RCC 7860 (cell line): ENCODE results near the gene APIP.

Experiments used
- DNase-seq: peaks from one replicate; pipeline ENCODE4 v3.0.0-alpha.2; 2015; ENCODE audit warnings: low spot score
- FAIRE-seq: peaks from 2 replicates; lab custom pipeline; 2012; peaks lifted over from hg19 to GRCh38; lab: Jason Lieb, UNC

Gene APIP, protein sequence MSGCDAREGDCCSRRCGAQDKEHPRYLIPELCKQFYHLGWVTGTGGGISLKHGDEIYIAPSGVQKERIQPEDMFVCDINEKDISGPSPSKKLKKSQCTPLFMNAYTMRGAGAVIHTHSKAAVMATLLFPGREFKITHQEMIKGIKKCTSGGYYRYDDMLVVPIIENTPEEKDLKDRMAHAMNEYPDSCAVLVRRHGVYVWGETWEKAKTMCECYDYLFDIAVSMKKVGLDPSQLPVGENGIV

DNA sequence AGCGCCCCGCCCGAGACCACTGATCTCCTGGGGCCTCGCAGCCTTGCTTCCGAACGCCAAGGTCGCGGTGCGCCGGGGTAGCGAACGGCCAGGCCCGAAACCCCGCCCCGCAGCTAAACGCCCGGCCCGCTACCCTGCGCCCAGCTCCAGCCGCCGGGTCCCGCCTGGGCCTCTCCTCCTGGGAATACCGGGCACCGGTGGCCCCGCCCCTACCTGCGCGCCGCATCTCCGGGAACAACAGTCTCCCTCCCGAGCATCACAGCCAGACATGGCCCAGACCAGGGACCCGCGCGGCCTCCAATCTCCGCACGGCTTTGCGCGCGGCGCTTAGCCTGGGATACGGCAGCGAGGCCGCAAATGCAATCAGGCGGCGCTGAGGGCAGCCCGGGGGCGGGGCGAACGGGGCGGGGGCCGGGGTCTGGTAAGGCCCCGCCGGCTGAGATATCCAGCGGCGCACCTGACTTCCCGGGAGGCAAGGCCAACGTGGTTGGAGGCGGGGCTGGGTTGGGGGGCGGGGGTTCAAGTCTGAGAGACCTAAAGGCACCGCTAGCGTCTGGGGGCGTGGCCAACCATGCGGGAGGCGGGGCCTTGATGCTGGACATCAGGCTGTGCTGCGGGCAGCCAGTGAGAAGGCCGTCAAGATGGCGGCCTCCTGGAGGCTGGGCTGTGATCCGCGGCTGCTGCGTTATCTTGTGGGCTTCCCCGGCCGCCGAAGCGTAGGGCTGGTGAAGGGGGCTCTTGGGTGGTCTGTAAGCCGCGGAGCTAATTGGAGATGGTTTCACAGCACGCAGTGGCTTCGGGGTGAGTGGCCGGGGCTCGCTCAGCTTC lies at the start of gene APIP, which contains the start of gene PDHX:
TSS of gene APIP (minus strand) at position 365 of the 828 bp plus-strand sequence. CDS start at position 270, 95 bp downstream.
TSS of gene PDHX (plus strand) at position 604 of the 828 bp plus-strand sequence. CDS start at position 642, 38 bp downstream.
- DNase-seq (peak; percentile 90), FAIRE-seq (peak; percentile 7)

DNA sequence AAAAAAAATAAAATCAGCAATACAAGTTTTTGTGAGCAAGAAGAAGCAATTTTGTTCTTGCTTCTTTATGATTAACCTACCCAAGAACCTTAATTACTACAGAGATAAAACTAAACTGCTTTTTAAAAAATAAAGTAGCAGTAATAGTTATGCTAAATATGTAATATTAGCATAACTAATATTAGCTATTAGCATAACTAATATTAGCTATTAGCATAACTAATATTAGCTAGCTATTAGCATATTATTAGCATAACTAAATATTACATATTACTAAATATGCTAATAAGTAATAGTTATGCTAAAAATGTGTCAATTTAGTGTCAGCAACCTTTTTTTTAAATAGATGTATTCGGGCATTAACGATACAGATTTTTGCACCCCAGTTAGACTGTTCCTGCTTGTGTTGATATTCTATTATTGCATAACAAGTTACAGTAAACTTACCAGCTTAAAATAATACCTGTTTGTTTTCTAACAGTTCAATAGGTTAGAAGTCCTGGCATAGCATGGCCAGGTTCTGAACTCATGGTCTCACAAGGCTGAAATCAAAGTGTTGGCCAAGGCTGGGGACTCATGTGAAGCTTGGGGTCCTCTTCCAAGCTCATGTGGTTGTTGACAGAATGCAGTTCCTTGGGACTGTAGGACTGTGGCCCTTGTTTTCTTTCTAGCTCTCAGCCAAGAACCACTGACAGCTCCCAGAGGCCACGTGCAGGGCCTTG lies 48.6 kb upstream of the APIP start:
- DNase-seq, result no peak
- FAIRE-seq, result no peak

DNA sequence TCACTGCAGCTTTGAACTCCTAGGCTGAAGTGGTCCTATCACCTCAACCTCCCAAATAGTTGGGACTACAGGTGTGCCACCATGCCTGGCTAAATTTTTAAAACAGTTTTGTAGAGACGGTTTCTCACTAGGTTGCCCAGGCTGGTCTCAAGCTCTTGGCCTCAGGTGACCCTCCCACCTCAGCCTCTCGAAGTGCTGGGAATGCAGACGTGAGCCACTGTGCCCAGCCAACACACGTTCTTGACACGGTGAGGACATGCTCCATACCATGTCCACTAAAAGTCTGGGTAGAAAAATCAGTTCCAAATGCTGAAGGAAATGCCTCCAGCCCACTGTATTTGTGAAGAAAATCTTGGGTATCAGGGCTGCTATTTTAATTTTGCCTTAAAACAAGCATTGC lies 47.2 kb upstream of the APIP start:
- DNase-seq, result no peak
- FAIRE-seq, result no peak

DNA sequence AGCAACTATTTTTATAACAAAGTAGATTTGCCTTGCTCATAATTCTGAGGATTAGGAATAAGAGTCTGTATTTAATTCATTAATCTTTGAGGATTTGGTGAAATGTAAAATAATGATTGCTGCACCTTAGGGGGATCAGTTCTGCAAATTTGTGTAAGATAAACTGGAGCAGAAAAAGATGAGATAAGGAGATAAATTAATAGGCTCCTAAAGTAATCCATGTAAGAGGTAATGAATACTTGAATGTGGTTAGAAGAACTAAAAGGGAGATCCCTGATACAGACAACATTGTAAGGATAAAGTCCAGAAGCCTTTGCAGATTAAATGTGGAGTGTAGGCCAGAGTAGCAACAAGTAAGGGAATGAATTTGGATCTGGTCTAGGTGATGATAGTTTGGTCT lies 45.9 kb upstream of the APIP start:
- no peak for DNase-seq
- FAIRE-seq, result no peak

DNA sequence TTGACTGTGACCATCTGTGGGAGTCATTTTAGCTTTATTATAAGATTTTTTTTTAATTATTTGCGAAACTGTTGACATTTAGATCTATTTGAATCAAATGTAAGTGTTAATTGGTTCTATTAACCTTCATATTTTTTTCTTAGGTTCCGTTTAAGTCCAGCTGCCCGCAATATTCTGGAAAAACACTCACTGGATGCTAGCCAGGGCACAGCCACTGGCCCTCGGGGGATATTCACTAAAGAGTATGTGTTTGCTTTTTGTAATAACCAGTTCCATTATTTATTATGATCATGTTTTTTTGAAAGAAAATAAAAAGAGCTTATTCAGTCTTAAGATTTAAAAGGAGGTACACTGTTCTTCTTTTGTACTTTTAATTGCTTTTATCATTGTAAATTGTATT lies 44.1 kb upstream of the APIP start:
- FAIRE-seq (no peak), DNase-seq (no peak)

DNA sequence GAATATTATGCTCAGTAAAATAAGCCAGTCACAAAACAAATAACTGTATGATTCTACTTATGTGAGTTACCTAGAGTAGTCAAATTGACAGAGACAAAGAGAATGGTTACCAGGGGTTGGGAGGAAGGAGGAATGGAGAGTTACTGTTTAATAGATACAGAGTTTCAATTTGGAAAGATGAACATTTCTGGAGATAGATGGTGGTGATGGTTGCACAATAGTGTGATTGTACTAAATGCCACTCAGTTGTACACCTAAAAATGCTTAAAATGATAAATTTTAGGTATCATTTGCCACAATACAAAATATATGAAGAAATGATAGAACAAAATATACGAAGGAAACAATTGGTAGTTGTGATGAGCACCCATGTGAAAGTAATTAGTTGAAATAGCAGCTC lies 43.6 kb upstream of the APIP start:
- FAIRE-seq, result no peak
- no peak for DNase-seq

DNA sequence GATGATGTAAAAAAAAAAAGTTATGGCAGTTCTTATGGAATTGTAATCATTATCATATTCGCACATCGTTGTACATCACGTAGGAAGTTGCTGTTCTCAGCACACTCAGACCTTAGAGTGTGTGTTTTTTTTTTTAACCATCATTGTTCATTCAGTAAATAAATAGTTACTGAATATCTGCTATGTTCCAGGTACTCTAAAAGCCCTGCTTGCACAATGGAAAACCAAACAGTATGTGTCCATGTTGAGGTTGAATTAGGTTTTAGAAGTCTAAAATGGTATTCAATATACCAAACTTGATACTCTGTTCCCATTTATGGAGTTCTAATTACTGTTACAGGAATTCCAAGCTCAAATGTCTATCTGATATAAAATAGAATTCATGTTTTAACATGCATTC lies 41.4 kb upstream of the APIP start:
- DNase-seq, result no peak
- no peak for FAIRE-seq

DNA sequence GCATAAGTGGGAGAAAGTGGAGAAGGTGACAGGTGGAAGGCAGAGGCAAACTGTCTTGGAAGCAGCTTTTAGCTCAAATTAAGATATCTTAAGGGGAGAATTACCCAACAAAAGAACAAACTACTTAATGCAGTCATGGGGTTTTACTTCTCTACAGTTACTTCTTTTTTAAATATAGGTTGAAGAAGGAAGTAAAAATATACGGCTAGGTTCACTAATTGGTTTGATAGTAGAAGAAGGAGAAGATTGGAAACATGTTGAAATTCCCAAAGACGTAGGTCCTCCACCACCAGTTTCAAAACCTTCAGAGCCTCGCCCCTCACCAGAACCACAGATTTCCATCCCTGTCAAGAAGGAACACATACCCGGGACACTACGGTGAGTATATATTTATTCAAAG lies 41.0 kb upstream of the APIP start:
- no peak for FAIRE-seq

DNA sequence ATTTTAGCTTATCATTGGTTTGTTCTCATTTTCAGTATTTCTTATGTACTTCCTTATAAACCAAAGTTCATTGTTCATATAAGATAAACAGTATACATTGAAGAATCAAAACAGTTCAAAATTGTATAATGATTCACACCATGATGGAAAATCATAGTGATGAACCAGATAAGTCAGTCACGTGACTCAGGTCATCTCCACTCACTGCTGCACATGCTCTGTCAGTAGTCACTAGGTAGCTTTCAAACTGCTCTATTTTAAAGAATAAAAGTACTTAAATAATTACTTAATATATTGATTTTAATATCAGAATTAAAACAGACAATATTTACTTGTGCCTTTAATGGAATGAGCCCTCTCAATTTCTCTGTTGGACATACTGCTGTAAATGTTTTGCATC lies 37.8 kb upstream of the APIP start:
- no peak for FAIRE-seq
- DNase-seq, result no peak

More for the DNA sequence above, 41.0 kb upstream of the APIP start:
- no peak for DNase-seq

DNA sequence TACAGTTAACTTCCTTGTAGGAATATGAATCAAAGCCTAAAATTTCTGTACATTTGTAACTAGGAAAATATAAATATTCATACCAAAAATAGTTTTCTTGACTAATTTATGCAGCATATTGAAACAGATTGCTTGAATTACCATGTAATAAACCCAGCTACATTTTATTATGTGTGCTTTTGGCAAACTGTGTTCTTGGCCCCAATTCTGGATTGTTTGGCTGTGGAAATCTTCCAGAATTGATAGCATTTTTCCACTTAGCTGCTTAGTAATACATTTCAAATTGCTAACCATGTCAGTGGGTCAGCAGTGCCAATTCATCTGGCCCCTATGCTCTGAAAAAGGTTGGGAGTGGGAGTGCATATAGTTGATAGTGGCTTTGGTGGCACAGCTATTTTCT lies 32.5 kb upstream of the APIP start:
- no peak for FAIRE-seq

DNA sequence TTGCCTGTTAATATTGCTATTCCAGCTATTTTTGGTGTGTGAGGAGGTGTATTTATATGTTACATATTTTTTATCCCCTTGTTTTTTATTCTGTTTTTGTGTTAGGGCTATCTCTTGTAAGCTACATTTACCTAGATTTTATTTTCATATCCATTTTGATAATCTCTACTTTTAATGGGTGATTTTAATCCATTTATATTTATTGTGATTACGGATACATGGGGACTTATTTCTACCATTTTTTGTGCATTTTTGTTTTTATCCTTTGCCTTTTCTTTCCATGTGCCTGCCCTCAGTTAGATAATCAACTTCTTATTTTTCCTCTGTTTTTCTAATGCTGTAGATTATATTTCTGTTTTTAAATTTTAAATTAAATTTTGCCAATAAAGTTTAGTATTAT lies 28.5 kb upstream of the APIP start:
- DNase-seq (no peak), FAIRE-seq (no peak)

More for the DNA sequence above, 32.5 kb upstream of the APIP start:
- DNase-seq, result no peak

DNA sequence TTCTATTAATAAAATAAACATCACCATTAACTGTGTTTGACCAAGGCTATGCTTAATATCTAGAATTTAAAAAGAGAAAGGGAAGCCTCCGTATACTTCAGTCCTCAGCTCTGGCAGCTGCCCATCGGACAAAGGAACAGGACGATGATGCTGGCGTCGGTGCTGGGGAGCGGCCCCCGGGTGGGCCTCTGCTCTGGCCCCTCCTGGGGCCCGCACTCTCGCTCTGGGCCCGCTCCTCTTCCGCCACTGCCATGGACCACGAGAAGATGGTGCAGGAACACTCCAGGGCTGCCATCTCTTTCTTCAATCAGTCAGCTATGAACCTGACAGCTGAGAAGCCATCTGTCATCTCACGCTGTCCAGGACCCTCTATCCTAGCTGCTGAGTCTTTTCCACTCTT lies 25.5 kb upstream of the APIP start:
- FAIRE-seq (no peak), DNase-seq (no peak)

DNA sequence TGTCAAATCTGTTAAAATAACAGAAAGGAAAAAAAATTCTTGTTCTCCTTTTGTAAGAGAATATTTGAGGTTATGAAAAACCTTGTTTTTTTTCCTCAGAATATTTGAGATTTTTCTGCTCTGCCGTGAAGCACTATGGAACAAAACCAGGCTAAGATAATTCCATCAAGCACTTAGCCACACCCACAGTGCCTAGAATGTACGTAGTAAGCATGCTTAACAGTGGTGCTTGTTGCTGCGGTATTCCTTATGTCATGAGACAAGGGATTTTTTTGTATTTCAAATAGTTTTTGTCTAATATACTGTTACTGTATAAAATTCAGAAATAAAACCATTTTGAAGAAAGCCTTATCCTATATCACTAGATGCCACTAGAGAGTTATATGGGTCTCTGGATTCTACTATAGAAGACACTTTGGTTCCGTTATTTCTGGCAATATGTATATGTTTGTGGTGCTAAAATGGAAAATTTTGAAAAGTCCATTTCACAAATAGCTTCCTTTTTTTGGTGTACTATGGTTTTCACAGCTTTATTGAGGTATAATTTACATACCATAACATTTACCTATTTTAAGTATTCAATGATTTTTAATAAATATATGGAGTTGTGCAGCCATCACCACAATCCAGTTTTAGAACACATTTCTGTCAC lies 24.0 kb upstream of the APIP start:
- FAIRE-seq (no peak), DNase-seq (no peak)

DNA sequence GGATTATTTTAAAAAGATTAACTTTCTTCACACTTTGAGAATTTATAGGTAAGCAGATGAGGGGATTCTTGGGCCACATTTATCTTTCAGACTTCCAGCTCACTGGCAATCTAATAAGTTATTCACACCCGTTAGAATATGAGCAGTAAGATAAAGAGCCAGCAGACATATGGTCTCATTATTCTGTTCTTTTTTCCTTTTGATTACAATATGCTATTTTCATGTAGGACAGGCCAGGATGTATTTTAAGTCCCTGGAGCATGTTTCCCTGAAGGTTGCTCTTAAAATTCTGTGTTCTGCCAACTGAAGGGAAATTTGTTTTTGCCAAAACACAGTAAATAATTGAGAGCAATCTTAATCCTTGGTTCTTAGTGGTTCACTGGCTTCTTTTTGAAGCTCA lies 22.4 kb upstream of the APIP start:
- FAIRE-seq, result no peak
- DNase-seq, result no peak

DNA sequence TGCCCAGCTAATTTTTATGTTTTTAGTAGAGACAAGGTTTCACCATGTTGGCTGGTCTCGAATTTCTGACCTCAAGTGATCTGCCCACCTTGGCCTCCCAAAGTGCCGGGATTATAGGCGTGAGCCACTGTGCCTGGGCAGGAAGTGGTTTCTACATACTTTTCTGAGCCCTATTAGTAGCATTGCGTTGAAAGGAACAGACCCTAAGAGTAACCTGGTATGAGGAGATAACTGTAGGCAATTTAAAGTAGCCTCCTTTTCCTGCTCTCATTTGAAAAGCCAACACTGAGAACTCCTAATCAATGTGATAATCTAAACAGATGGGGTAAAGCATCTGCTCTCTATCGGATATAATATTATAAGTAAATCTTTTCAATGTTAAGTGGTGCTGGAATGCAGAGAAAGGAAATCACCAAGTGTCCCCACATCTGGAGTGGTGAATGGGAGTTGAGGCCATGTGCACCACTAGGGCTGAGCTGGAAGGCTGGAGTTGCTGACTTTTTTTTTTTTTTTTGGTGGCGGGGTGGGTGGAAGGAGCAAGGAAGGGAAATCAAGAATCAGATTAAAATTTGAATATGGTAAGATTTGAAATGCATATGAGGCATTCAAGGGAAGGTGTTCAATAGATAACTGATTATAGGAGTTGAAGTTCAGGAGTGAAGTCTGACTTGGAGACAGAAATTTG lies 20.9 kb upstream of the APIP start:
- DNase-seq (no peak), FAIRE-seq (no peak)

DNA sequence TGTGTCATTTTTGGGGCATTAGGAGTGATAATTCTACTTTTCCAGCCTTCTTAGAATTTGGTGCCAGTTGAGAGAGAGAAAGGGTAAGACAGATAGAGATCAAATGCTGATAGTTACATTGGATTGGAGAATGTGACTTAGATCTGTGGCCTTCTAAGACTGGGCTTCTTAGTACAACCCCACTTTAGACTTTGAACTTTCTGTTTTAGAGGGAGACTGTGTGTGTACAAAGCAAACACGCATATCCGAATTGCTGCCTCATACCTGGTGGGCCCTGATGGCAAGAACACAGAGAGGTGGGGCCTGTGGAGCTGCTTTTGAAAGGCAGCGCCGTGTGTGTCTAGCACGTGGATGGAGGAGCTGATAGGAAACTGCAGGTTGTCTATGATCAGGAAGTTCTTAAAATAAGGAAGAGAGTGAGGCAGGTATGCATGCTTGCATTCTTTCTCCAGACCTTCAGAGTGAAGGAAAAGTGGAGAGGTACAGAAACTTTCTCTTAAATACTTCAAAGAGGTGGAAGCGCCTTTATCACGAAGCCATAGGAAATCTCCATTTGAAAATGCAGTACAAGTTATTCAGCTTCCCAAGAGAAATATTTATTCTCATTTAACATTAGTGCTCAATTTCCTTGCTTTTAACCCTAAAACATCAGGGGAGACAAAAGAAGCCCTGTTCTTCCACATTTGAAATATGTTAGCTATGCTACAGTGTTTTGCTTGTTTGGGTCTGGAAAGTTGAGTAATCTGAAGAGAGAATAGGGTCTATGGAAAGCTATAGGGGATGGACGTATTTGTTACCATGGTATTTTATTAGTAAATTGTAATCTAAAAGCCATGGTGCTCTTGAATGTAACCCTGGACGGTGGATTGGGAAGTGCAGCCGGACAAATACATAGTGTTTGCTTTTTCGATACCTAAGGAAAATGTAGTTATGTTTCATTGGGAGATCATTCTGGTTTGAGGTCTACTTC lies 13.9 kb upstream of the APIP start:
- no peak for FAIRE-seq
- DNase-seq, result no peak

DNA sequence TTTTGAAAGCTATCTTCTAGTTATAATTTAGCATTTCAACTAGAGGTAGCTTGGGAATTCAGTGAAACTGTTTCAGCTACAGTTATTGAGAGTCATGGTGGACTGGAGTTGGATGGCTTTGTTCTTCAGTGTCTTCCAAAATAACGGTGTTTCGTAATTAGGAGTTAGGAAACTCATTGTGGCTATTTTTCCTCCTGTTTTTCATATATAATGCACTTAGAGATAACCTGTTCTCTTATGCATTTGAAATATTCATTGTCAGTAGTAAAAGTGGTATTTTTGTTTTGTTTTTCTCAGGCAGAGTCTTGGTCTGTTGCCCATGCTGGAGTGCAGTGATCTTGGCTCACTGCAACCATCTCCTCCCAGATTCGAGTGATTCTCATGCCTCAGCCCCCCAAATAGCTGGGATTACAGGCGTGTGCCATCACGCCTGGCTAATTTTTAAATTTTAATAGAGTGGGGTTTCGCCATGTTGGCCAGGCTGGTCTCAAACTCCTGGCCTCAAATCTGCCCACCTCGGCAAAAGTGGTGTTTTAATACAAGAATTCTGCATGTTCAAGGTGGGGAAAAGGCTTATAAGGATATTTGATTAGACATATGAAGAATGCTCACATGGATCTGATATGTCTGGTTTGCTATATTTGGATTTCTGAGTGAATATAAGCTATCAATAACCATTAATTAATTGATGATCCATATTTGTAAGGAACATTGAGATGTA lies 12.9 kb upstream of the APIP start:
- no peak for FAIRE-seq

DNA sequence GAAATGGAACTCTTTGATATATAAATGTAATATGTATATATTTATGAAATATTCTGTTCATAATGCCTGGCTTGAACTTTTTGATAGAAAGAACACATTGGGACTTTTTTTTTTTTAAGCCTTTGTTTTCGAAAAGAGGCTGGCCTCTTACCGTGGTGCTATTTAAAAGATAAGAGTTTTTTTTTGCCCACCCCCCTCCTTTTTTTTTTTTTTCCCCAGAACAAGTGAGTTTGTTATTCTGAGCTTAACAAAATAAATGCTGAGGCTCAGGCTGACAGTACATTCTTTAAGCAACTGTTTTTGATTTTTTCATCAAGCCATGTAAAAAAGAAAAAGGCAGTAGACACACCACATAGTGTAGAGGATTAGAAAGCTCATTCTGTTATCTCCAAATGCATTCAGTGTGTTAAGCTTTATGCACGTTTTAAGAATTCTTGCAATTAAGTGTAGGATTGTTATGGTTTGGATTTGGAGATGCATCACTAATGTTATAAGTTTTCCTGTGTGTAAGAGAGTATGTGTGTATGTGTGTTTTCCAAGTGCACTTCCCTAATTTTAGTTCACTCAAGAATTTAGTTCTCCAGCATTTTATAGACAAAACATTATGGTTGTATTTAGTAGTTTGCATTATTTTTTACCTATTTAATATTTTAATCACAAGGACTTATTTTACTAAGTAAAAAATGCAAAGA lies 12.2 kb upstream of the APIP start:
- DNase-seq (no peak), FAIRE-seq (no peak)

More for the DNA sequence above, 12.9 kb upstream of the APIP start:
- no peak for DNase-seq
